C4-2B (cell line): ENCODE data around the gene SMIM3.

ENCODE experiments used
- CTCF ChIP-seq: fragments of 450-650 bp; conservative IDR thresholded peaks from 2 replicates; pipeline ENCODE4 v1.5.1; 2017; ENCODE audit warnings: mild to moderate bottlenecking
- ZFX ChIP-seq: fragments of 450-650 bp; IDR thresholded peaks from 2 replicates; pipeline ENCODE4 v1.6.1; 2017

DNA sequence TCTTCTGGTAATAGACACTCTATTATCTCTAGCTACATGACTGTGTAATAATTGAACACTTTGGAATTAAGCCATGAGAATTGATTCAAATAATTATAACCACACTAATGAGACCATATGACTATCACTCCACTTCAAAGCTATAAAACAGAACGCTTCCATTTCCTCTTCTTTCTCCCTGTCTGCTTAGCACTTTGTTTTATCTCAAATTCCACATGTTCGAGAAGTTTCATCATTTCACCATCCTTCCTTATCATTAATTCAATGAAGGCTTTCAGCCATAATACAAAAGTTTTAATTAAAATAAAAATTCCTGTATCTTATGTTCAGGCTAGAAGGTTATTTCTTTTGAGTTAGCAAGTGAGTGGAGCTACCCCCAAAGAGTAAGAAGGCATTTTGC, 12.3 kb upstream of the SMIM3 start:
- TF ChIP-seq CTCF (no peak), ZFX (no peak)
